HEK293T (cell line): Measurements from ENCODE around the gene GKAP1.

Experiments
- CTCF ChIA-PET: fragments of 350-600 bp; formaldehyde crosslinking; extraction: SDS; loops from one replicate; lab custom pipeline; 2021; ENCODE audit warnings: antibody characterized with exemption, inconsistent platforms; lab: Yijun Ruan, JAX
- POLR2A ChIA-PET: fragments of 350-600 bp; formaldehyde crosslinking; extraction: SDS; loops from one replicate; lab custom pipeline; 2020; ENCODE audit warnings: antibody characterized with exemption, inconsistent platforms; lab: Yijun Ruan, JAX
- DNase-seq: peaks from one replicate; pipeline ENCODE4 v3.0.0; 2012; ENCODE audit warnings: mixed read lengths; ENCODE audit errors: extremely low spot score
- FOXA1 ChIP-seq: fragments of 450-650 bp; IDR thresholded peaks from 2 replicates; pipeline ENCODE4 v1.6.1; 2016; ENCODE audit warnings: mild to moderate bottlenecking
- FOXK2 ChIP-seq: fragments of 450-650 bp; IDR thresholded peaks from 2 replicates; pipeline ENCODE4 v1.6.1; 2016; ENCODE audit warnings: mild to moderate bottlenecking
- TARDBP ChIP-seq: fragments of 450-650 bp; IDR thresholded peaks from 2 replicates; pipeline ENCODE4 v1.6.1; 2016

Gene GKAP1

DNA sequence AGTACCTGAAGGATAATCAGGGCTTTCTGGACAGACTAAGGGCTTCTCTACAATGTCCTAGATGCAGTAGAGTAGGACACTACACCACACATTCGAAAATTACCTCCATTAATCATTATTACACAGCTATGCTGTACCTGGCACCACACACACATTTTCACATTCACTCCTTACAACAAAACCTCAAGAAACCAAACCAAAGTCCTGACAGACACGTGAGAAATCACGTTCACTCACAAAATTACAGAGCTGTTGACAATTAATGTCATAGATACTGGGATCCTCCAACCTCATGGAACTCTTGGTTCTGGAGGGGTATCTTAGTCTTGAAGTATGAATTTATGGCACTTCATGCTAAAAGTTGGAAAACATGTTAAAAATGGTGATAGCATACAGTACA lies 126.1 kb downstream of the GKAP1 start:
- POLR2A ChIA-PET: no interaction called here

More for the DNA sequence above, 126.1 kb downstream of the GKAP1 start:
- CTCF ChIA-PET: no interaction called here
- DNase-seq: no peak
- TF ChIP-seq FOXK2: no peak
- TF ChIP-seq TARDBP: no peak
- TF ChIP-seq FOXA1: no peak
